GM12864 (cell line): Measurements from ENCODE around the gene PRKACA.
"Not testable (repeated sequence)": the region's sequence is repeated elsewhere in the genome, so short reads cannot be mapped to it uniquely, and the experiment has no call there.

ENCODE experiments used
- DNase-seq: peaks from one replicate; pipeline ENCODE4 v3.0.0-alpha.2; 2011; ENCODE audit warnings: low read depth
- H3K4me3 ChIP-seq: 2 replicates; pipeline ENCODE4 v1.5.1; 2011; ENCODE audit warnings: mild to moderate bottlenecking, low read depth, low read length, control low read depth
- TF ChIP-seq, protein P1 (sequence below): IDR thresholded peaks from 2 replicates; pipeline ENCODE4 v1.5.1; 2011; ENCODE audit warnings: low read depth, mild to moderate bottlenecking, moderate library complexity, low read length, control low read depth, inconsistent platforms; ENCODE audit errors: missing control alignments

The PRKACA gene

DNA sequence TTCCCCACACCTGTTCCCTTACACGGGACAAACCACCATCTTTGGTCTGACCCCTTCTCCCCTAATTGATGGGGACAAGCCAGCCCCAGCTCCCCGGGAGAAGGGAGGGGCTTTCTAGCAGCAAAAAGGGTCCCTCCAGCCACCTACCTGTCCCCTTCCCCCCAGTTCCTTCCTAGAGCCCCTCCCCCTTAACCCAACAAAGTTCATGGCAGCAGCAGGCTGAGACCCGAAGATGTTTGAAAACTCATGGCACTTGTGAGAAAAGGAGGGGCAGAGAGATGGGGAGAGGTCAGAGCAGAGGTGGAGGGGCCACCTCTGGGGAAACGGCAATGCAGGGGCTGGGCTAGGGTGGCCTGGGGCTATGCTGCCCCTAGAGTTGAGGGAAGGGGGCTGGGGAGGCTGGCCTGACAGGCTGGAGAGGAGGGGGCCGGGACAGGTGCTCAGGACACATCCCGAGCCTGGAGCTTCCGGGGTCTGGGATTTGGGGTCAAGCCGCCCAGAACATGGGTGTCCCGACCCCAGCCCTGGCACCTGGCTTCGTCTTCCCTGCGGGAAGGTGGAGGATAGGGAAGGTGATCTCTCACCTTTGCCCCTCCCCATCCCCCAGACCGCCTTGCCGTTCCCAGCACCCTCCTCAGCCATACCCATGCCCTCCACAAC is 31.3 kb upstream of the PRKACA start:
- TF ChIP-seq, protein P1, sequence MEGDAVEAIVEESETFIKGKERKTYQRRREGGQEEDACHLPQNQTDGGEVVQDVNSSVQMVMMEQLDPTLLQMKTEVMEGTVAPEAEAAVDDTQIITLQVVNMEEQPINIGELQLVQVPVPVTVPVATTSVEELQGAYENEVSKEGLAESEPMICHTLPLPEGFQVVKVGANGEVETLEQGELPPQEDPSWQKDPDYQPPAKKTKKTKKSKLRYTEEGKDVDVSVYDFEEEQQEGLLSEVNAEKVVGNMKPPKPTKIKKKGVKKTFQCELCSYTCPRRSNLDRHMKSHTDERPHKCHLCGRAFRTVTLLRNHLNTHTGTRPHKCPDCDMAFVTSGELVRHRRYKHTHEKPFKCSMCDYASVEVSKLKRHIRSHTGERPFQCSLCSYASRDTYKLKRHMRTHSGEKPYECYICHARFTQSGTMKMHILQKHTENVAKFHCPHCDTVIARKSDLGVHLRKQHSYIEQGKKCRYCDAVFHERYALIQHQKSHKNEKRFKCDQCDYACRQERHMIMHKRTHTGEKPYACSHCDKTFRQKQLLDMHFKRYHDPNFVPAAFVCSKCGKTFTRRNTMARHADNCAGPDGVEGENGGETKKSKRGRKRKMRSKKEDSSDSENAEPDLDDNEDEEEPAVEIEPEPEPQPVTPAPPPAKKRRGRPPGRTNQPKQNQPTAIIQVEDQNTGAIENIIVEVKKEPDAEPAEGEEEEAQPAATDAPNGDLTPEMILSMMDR = no peak
- no peak overlapping the region for H3K4me3 ChIP-seq
- DNase-seq = no peak

DNA sequence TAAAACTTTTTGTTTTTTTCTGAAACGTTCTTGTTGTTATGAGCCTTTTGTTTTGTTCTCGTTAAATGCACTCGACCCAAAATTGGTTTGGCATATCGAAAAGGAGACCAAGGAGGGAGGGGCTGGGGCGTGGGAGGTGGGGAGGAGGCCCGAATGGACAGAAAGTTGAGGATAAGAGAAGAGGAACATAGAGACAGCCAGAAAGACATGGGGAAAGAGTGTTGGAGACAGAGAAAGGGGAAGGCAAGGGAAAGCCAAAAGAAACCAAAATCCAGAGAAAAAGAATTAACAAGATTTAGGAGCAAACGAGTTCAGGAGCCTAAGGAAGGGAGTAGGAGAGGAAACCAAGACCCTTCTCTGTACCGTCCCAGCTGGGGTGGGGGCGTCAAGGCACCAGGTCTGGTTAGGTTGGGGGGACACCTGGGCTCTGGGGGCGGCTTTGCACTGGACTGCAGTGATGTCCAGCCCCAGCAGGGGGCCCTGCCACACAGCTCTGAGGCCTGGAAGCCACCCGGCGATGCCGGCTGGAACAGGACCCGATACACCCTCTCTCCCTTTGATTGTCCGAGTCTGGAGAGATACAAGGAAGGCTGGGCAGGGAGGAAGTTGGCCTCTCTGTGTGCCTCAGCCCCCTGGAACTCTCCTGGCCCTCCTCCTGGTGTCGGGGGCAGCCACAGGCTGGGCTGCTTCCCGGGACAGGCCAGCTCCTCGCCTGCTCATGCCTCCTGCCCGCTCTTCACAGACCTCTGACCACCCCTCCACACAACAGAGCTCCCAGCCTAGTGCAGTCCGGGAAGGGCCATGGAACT is 30.4 kb upstream of the PRKACA start:
- DNase-seq = no peak
- no peak overlapping the region for H3K4me3 ChIP-seq
- TF ChIP-seq, protein P1 = peak; percentile 74

DNA sequence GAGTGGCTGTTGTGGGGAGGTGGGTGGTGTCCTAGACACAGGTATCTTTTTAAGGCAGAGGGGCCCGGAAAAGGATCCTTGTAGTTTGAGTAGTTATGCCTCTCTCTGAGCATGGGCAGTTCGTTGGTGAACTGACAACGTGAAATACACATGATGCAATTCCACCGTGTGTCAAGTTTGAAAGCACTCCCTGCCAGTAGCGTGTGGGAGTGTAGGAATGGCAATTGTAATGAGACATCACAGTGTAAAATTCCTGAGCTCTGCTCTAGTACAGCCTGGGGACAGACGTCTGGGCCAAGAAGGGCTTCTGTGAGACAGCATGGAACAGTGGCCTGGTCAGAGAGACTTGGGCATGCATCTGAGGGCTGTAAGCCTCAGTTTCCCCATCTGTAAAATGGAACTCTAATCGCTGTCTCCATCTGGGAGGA is 29.2 kb upstream of the PRKACA start:
- no peak overlapping the region for H3K4me3 ChIP-seq
- DNase-seq = no peak
- TF ChIP-seq, protein P1 = no peak

DNA sequence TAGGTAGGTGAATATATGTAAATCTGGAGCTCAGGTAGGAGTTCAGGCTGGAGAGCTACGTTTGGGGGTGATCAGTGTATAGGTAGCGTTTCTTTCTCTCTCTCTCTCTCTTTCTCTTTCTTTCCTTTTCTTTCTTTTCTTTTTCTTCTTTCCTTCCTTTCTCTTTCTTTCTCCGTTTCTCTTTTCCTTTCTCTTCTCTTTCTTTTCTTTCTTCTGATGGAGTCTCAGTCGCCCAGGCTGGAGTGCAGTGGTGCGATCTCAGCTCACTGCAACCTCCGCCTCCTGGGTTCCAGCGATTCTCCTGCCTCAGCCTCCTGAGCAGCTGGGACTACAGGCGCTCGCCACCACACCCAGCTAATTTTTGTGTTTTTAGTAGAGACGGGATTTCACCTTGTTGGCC is 28.6 kb upstream of the PRKACA start:
- DNase-seq, H3K4me3 ChIP-seq: not testable (repeated sequence)

DNA sequence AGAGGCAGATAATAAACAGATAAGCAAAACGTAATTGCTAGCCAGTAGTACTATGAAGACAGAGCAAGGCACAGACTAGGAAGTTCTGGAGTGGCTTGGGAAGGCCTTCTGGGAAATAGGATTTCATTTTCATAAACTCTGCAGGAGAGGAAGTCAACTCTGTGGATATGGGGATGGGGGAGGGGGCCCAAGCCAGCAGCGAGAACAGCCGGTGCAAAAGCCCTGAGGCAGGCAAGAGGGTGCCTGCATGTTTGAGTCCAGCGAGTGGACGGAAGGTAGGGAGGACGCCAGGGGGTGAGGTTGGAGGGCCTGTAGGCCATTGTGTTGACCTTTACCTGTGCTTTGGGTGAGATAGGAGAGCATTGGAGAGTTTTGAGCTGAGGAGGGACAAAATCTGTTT is 27.8 kb upstream of the PRKACA start:
- TF ChIP-seq, protein P1 = no peak
- H3K4me3 ChIP-seq = no peak overlapping the region
- DNase-seq = no peak

DNA sequence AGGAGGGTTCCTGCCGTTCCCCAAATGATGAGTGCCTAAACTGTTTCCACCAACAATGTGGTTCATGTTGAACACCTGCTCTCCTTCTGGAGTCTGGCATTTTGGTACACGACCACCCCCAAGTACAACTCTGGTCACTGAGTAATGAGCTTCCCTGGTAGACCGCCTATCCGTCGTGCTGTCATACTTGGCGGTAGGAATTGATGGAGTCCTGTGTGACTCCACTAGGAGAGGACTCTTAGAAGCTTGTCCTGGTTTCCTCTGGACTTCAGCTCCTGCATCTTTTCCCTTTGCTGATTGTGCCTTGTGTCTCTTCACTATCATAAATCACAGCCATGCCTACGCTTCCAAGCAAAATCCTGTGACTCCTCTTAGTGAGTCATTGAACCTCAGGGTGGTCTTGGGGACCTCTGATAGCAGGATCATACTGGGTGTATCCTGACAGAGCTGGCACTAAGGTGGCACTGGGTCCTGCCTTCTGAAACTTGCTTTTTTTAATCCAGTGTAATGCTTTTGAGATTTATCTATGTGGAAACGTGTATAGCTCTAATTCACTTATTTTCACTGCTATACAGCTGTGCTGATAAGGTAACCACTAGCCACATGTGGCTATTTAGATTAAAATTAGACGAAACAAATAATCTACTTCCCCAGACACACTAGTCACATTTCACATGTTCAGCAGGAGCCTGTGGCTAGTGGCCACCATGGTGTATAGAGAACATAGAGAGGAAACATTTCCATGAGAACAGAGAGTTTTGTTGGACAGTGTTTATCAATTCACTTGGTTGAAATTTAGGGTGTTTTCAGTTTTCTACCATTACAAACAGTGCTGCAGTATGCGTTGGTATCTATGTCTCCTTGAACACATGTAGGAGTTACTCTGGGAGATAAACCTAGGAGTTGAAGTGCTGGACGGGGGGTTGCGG is 25.0 kb upstream of the PRKACA start:
- TF ChIP-seq, protein P1 = no peak
- H3K4me3 ChIP-seq = no peak overlapping the region
- no peak for DNase-seq

DNA sequence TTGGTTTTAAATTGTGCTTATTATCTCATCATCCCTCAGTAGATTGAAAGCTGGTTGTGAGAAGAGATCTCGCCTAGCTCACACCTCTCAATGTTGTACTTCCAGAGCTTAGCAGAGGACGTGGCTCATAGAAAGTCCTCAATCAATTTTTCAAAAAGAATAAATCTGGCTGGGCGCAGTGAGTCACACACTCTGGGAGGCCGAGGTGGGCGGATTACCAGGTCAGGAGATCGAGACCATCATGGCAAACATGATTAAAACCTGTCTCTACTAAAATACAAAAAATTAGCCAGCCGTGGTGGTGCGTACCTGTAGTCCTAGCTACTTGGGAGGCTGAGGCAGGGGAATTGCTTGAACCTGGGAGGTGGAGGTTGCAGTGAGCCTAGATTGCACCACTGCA is 23.5 kb upstream of the PRKACA start:
- TF ChIP-seq, protein P1 = no peak

More for the DNA sequence above, 23.5 kb upstream of the PRKACA start:
- DNase-seq = no peak
- no peak overlapping the region for H3K4me3 ChIP-seq
